A204.1 (cell line): ENCODE data around the gene ANKRD11.

Experiments used
- FAIRE-seq: peaks from 2 replicates; lab custom pipeline; 2012; peaks lifted over from hg19 to GRCh38; lab: Jason Lieb, UNC

Gene ANKRD11

DNA sequence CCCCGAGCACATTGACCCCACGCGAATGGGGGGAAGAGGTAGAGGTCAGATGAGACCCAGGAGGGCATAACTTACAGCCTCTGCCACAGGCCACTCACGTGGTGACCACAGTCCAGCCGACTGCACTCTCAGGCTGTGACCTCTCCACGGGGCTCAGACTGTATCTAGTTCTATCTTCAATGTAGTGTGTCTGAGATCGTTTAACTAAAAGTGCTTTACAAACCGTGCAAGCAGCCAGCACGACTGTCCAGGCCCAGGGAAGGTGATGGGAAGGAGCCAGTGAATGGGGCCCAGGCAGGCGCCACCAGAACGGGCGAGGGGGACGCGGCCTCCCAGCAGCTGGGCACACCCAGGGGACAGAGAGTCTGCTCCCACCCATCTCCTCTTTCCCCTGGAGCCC, 108.6 kb downstream of the ANKRD11 start:
- FAIRE-seq = no peak

GRCh38 chr16:89380681-89381080, 109.7 kb downstream of the ANKRD11 start:
- no peak for FAIRE-seq

GRCh38 chr16:89378947-89379771, 111.2 kb downstream of the ANKRD11 start:
- no peak for FAIRE-seq

DNA sequence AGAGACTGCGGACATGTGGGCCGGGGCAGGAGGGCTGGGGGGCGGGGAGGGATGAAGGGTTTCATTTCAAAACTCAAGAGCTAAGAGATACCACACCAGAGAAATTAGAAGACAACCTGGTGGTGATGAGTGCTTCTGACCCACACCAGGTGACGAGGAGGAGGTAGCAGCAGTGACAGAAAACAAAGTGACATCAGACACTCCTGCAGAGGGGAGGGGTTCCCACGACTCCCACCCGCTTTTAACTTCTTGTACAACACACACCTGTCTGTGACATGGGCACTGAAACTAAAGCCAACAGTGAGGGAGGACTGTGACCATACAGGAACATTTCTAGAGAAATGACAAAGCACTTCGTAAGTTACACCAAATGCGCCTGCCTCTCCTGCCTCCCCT, 112.9 kb downstream of the ANKRD11 start:
- no peak for FAIRE-seq

DNA sequence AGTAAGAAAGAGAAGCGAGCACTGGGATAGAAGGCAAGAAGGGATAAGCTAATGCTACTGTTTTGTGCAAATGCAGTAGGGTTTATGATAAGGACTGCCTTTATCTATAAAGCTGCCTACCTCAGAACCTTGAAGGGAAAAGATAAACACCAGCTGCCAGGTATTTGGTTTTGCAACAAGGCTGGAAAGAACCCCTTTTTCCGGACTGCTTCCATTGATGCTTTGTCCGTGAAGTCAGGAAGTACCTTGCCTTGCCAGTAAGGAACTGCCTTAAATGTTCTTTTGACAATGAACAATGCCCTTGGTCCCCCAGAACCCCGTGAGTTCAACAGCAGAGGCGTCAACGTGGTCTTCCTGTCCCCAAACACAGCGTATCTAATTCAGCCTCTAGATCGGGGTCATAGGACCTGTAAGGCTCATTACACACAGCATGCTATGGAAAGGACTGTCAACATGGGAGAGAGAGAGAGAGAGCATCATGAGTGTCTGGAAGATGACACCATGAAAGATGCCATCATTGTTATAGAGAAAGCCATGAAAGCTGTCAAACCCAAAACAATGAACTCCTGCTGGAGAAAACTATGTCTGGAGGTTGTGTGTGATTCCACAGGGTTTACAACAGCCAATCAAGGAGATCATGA, 113.4 kb downstream of the ANKRD11 start:
- FAIRE-seq = no peak

DNA sequence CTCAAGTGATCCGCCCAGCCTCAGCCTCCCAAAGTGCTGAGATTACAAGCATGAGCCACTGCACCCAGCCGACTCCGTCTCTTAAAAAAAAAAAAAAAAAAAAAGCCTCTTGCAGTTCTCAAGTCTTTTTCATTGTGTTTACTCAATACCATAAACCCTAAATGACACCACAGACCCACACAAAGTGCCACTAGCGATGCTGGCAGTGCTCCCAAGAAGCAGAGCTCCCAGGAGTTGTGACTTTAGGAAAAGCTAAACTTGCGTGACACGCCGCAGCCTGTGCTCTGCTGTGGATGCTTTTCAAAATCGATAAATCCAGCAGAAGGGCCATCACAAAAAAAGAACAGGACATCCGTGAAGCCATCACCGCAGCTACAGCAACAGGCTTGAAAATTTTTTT, 114.7 kb downstream of the ANKRD11 start:
- FAIRE-seq = no peak

DNA sequence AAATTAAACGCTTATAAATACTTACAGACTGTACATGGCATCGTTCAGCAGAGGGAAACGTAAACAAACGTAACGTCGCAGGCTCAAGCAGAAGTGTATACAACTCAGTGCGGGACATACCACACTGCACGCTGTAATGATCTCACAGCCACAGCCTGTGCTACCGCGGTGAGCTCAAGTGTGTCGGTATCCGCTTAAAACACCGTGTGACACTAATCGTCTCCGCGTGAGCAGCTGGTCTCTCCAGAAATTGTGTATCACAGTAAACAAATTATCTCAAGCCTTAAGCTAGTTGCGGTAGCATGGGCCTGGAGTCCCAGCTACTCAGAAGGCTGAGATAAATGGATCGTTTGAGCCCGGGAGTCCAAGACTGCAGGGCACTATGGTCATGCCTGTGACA, 115.3 kb downstream of the ANKRD11 start:
- no peak for FAIRE-seq

DNA sequence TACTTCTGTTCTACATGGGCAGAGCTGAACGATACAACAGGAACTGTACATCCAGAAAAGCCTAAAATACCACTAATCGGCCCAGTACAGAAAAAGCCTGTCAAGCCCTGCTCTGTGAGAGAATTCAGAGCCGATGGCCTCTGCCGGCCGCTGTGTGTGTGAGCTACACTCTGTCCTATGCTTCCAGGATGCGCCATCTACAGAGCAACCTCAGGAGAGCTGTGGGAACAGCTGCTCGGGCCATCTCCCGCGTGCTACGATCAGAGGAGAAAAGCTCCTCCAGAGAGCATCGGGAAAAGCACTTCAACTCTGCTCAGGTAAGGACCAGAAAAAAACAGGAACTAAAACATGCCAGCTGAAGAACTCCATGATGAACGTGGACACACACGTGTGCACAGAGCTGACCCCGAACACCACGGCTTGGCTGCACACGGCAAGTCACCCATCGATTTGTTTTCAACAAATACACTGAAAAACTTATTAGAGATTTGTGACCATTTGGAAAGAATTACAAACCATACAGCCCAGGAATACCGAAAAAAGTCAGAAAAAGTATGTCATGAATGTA, 115.9 kb downstream of the ANKRD11 start:
- no peak for FAIRE-seq

GRCh38 chr16:89373355-89374110, 116.8 kb downstream of the ANKRD11 start:
- FAIRE-seq = no peak

- FAIRE-seq = no peak
These were observed 118.3 kb downstream of the ANKRD11 start for GRCh38 chr16:89371968-89372634.

- FAIRE-seq = no peak
These were observed 119.0 kb downstream of the ANKRD11 start for GRCh38 chr16:89371386-89371785.

GRCh38 chr16:89370601-89371000, 119.8 kb downstream of the ANKRD11 start:
- FAIRE-seq = no peak

- no peak for FAIRE-seq
These were observed 120.3 kb downstream of the ANKRD11 start for GRCh38 chr16:89370081-89370511.

GRCh38 chr16:89369266-89369895, 121.0 kb downstream of the ANKRD11 start:
- FAIRE-seq = no peak

- FAIRE-seq = no peak
These were observed 121.6 kb downstream of the ANKRD11 start for GRCh38 chr16:89368604-89369249.

DNA sequence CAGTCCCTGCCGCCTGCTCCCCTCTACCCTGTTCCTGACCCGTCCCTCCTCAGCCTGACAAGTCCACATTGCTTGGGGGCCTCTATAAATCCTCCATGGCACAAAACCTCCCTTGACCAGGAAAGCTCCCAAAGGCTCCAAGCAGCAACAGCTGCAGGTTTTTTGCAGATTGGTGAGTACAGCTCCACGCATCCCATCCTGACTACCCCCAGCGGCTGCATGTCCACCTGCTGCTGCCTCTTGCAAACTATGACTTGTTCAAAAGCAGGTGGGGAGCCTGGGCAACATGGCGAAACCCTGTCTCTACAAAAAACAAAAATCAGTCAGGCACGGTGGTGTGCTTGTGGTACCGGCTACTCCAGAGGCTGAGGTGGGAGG, 122.8 kb downstream of the ANKRD11 start:
- no peak for FAIRE-seq

DNA sequence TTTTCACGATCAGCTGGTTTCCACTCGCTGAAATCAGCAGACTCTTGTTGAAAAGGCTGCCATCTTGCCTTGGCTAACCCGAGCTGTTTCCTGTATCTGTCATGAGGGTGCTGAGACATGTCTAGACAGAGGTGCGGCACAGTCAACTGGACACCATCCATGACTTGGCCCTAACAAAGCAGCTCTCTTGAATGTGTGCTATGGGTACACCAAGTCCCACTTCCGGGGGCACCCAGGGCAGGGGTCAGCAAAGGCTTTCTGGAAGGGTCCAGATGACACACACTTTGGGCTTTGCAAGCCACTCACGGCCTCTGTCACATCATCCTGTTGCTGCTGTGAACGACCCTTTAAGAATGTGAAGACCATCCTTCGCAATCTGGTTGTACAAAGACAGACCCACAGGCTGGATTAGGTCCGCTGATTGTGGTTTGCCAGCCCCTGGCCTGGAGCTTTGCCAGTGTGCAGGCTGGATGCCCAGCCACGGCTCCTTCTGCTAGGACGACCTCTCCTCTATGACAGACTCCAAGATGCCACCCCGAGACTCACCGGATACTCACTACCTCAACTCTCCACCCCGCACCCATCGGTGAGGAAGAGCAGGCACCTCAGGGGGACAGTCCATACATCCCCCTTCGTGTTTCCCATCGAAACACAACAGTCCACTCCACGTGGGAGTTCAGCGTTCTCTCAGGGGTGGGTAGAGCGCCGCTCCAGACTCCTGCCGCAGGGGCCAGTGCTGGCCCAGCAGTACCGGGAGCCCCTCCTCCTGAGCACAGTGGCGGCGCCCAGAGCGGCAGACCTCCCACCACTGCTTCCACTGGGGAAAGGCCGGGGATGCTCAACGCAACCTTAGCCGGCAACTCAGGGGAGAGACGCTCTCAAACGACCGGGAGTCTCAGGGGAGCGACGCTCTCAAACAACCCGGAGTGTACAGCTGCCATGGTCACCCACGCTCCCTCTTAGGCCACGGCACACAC, 123.5 kb downstream of the ANKRD11 start:
- no peak for FAIRE-seq

GRCh38 chr16:89365996-89366395, 124.4 kb downstream of the ANKRD11 start:
- FAIRE-seq = no peak

DNA sequence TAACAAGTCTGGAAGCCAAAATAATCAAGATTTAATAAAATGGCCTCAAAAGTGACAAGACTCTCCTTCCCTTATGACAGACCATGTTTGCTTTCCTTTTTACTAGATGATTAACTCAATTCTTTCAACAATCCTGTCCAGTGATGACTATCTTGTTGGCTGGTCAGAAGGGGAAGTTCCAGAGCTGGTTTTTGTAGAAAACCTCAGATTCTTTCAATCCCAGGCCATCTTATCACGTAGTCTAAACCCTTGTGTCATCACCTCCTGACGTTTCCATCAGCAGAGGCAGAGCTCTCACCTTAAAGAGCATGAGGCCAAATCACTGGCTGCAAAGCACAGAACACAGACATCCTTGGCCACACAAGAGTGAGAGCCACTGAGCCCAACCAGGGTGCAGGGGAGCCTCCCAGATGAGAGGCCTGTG, 125.3 kb downstream of the ANKRD11 start:
- FAIRE-seq = no peak

GRCh38 chr16:89364606-89365005, 125.8 kb downstream of the ANKRD11 start:
- no peak for FAIRE-seq
